ENCODE results near the gene LRRK1.

GRCh38 chr15:100880897-100881242 is 38.3 kb upstream of the LRRK1 start:
- no peak for TF ChIP-seq POLR2AphosphoS5 (IDR thresholded peaks at IDR 0.05; ENCODE audit: low read depth, low read length)
- no peak for TF ChIP-seq TAF1 (IDR thresholded peaks at IDR 0.05; ENCODE audit: borderline replicate concordance, insufficient read depth, low read length)
- TF ChIP-seq REST (IDR thresholded peaks at IDR 0.05; ENCODE audit: insufficient read depth in 1 of 2, low read depth in 2 of 2, low read length in 2 of 2) = no peak
